Epithelial cell of proximal tubule (primary cell): Measurements from ENCODE around the gene PTGER3. TPM values are rescaled to one million over a fixed set of nuclear protein-coding genes. Genes with fewer than 3 reads are reported as not detected.

ENCODE experiments used
- DNase-seq: peaks from one replicate; pipeline ENCODE4 v3.0.0-alpha.2; 2011; ENCODE audit warnings: low read depth
- H3K4me3 ChIP-seq: 2 replicates; pipeline ENCODE4 v1.5.1; 2011; ENCODE audit warnings: low read depth, mild to moderate bottlenecking, low read length
- CTCF ChIP-seq: conservative IDR thresholded peaks from 2 replicates; pipeline ENCODE4 v1.5.1; 2012; ENCODE audit warnings: low read depth, mild to moderate bottlenecking, low read length
- total RNA-seq: library from RNA; depleted of rRNA; stranded (reverse); fragments of >200 nt; gene quantifications from 2 replicates; pipeline ENCODE4 v1.2.3, GENCODE V29; 2015

The PTGER3 gene
- total RNA-seq, 1 donor from 2014 or later, result 0.75 TPM

GRCh38 chr1:71074681-71075080 is 27.1 kb upstream of the PTGER3 start:
- no peak for TF ChIP-seq CTCF
- H3K4me3 ChIP-seq, result no peak overlapping the region
- DNase-seq, result no peak

- no peak for TF ChIP-seq CTCF
- no peak overlapping the region for H3K4me3 ChIP-seq
- DNase-seq, result no peak
Measured at GRCh38 chr1:71072273-71072672, 24.7 kb upstream of the PTGER3 start.

- no peak overlapping the region for H3K4me3 ChIP-seq
- no peak for TF ChIP-seq CTCF
- DNase-seq, result no peak
Measured at GRCh38 chr1:71071720-71072119, 24.1 kb upstream of the PTGER3 start.

GRCh38 chr1:71068325-71069240 is 21.0 kb upstream of the PTGER3 start:
- no peak overlapping the region for H3K4me3 ChIP-seq
- DNase-seq, result no peak
- no peak for TF ChIP-seq CTCF

- H3K4me3 ChIP-seq, result no peak overlapping the region
Measured at GRCh38 chr1:71054791-71055190, 7.2 kb upstream of the PTGER3 start.

GRCh38 chr1:71054281-71054731 is 6.7 kb upstream of the PTGER3 start:
- DNase-seq, result no peak
- no peak for TF ChIP-seq CTCF
- H3K4me3 ChIP-seq, result no peak overlapping the region

More at GRCh38 chr1:71054791-71055190, 7.2 kb upstream of the PTGER3 start:
- no peak for DNase-seq
- TF ChIP-seq CTCF, result no peak

- no peak overlapping the region for H3K4me3 ChIP-seq
- DNase-seq, result no peak
- TF ChIP-seq CTCF, result no peak
Measured at GRCh38 chr1:71053758-71054157, 6.1 kb upstream of the PTGER3 start.
